GM13976 (cell line): Measurements from ENCODE around the gene BCORL1.

ENCODE experiments used
- DNase-seq: peaks from one replicate; pipeline ENCODE4 v3.0.0; 2012; ENCODE audit warnings: low spot score
- in situ Hi-C: fragments of 300-500 bp; cut with MboI; formaldehyde crosslinking; loops from one replicate; pipeline ENCODE4 v1.12.0; 2022; ENCODE audit warnings: low sequenced_read_pairs, mixed read lengths, inconsistent platforms; ENCODE audit not compliant: unreplicated experiment
- TF ChIP-seq, protein P1 (sequence below): IDR thresholded peaks from 2 replicates; pipeline ENCODE4 v1.5.1; 2012; ENCODE audit warnings: borderline replicate concordance, mild to moderate bottlenecking; ENCODE audit not compliant: insufficient read depth; ENCODE audit errors: extremely low read depth, missing control alignments, control extremely low read depth

Gene BCORL1

GRCh38 chrX:129956145-129956544, 26.3 kb upstream of the BCORL1 start:
- DNase-seq = no peak
- in situ Hi-C loops = no loop called here
- TF ChIP-seq, protein P1, sequence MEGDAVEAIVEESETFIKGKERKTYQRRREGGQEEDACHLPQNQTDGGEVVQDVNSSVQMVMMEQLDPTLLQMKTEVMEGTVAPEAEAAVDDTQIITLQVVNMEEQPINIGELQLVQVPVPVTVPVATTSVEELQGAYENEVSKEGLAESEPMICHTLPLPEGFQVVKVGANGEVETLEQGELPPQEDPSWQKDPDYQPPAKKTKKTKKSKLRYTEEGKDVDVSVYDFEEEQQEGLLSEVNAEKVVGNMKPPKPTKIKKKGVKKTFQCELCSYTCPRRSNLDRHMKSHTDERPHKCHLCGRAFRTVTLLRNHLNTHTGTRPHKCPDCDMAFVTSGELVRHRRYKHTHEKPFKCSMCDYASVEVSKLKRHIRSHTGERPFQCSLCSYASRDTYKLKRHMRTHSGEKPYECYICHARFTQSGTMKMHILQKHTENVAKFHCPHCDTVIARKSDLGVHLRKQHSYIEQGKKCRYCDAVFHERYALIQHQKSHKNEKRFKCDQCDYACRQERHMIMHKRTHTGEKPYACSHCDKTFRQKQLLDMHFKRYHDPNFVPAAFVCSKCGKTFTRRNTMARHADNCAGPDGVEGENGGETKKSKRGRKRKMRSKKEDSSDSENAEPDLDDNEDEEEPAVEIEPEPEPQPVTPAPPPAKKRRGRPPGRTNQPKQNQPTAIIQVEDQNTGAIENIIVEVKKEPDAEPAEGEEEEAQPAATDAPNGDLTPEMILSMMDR = no peak

GRCh38 chrX:129956765-129957164, 25.7 kb upstream of the BCORL1 start:
- no peak for DNase-seq
- TF ChIP-seq, protein P1 = no peak
- in situ Hi-C loops = no loop called here

GRCh38 chrX:129957241-129958082, 25.0 kb upstream of the BCORL1 start:
- in situ Hi-C loops = no loop called here
- peak; percentile 84 for DNase-seq
- TF ChIP-seq, protein P1 = no peak

GRCh38 chrX:129958083-129958465, 24.4 kb upstream of the BCORL1 start:
- in situ Hi-C loops = no loop called here
- TF ChIP-seq, protein P1 = no peak
- DNase-seq = no peak

DNA sequence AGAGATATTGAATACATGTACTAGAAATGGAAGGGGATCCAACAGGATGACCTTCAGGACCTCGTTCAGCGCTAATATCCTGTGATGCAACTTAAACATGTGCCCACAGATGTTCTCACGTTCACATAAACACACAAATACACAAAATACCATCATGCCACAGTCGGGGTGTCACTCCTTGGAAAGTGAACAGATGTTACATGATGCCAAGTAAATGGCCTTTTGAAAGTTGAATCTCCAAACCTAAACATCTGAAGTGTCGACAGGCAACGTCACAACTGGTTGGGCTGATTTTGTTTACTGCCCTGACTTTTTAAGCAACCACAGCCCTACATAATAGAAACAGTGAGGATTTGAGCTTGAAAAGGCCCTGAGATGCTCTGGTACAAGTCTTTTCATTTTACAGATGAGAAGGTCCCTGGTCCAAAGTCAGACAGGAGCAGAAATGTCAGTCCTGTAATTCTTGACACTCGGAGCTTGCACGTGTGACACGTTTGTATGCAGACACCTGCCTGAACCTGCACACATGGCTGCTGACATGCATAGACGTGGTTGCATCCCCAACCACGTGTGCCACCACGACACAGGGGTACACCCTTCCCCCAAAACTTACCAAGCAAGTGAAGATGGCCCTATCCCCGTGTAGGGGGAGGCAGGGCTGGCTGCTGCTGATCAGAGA, 23.5 kb upstream of the BCORL1 start:
- TF ChIP-seq, protein P1 = no peak
- no peak for DNase-seq
- in situ Hi-C loops = no loop called here

- in situ Hi-C loops = no loop called here
- no peak for DNase-seq
- TF ChIP-seq, protein P1 = no peak
Observed at GRCh38 chrX:129959493-129959832, 23.0 kb upstream of the BCORL1 start.
